Aorta (tissue), 5 donors: ENCODE measurements around the gene RNASE4. TPM values are rescaled to one million over a fixed set of nuclear protein-coding genes. Genes with fewer than 3 reads are reported as not detected.
"Not testable (repeated sequence)": the region's sequence is repeated elsewhere in the genome, so short reads cannot be mapped to it uniquely, and the experiment has no call there.

Experiments
- ATAC-seq: fragments of 200-7000 bp; cut with Tn5 transposase; one replicate; pipeline ENCODE4 v1.9.1; 2022; ENCODE audit warnings: moderate library complexity; ENCODE audit not compliant: low FRiP score
- DNase-seq, 2 donors: peaks; one replicate each; pipeline ENCODE4 v3.0.0-alpha.2; 2020
- H3K27ac ChIP-seq, 2 donors: one replicate each; pipeline ENCODE4 v1.5.1; 2013; ENCODE audit warnings: low read length in 2 of 2, mild to moderate bottlenecking in 2 of 2, moderate library complexity in 2 of 2, control low read depth in 1 of 2, inconsistent platforms in 1 of 2, low read depth in 1 of 2
- H3K27me3 ChIP-seq, 2 donors: one replicate each; pipeline ENCODE4 v1.6.1; 2013; ENCODE audit warnings: control low read depth in 1 of 2, low read length in 1 of 2, mild to moderate bottlenecking in 1 of 2, moderate library complexity in 1 of 2; ENCODE audit not compliant: insufficient read depth in 2 of 2, control insufficient read depth in 1 of 2
- H3K36me3 ChIP-seq, 2 donors: one replicate each; pipeline ENCODE4 v1.6.1; 2013; ENCODE audit warnings: control low read depth in 1 of 2, low read length in 1 of 2, mild to moderate bottlenecking in 1 of 2; ENCODE audit not compliant: insufficient read depth in 2 of 2, control insufficient read depth in 1 of 2
- H3K4me1 ChIP-seq, 2 donors: one replicate each; pipeline ENCODE4 v1.6.1; 2013; ENCODE audit warnings: low read length in 2 of 2, control low read depth in 1 of 2, mild to moderate bottlenecking in 1 of 2, moderate library complexity in 1 of 2; ENCODE audit not compliant: insufficient read depth in 2 of 2, control insufficient read depth in 1 of 2
- H3K4me3 ChIP-seq, 2 donors: one replicate each; pipeline ENCODE4 v1.5.1; 2013; ENCODE audit warnings: low read length in 2 of 2, control low read depth in 1 of 2, mild to moderate bottlenecking in 1 of 2
- H3K9me3 ChIP-seq: one replicate; pipeline ENCODE4 v1.6.1; 2013; ENCODE audit warnings: mild to moderate bottlenecking, low read length; ENCODE audit not compliant: control insufficient read depth
- WGBS, 2 donors: extraction: QIAGEN DNeasy Blood & Tissue Kit; methylation state at CpG; one replicate each; pipeline ENCODE4 v1.1.7; 2013; 5-methylcytosine and 5-hydroxymethylcytosine counted together
- intact Hi-C, 2 donors: fragments of 100-400 bp; cut with DNase I; formaldehyde crosslinking; loops; one replicate each; pipeline versions ENCODE4 v1.14.2 to v1.15.0; 2022
- long read RNA-seq, 2 donors: library from polyadenylated mRNA; unstranded; transcript quantifications; one replicate each; pipeline ENCODE4 v2.0.0, GENCODE V29; 2020 to 2021
- polyA plus RNA-seq, 2 donors: library from polyadenylated mRNA; stranded (reverse); fragments of 200-250 nt; gene quantifications; one replicate each; pipeline ENCODE4 v1.2.3, GENCODE V29; 2013
- total RNA-seq, 2 donors: library from RNA; stranded (reverse); fragmentation: NEBNext Ultra II Directional; extraction: Animal tissue kit (Norgen Biotek cat#: 25700); gene quantifications; one replicate each; pipeline ENCODE4 v1.2.1, GENCODE V29; 2021
- donor health status: healthy with polysubstance abuse.
- donor health status: Bipolar disorder and iron deficiency.
- donor health status: DM: no; HTN: no; CAD: no.
- donor health status: DM: no; HTN: no; CAD: no.
- donor health status: DM: yes; HTN: yes; CAD: no.

Gene RNASE4
- 10 to 100 TPM; 37.4 to 71.8 TPM for total RNA-seq
- 10 to 100 TPM; 39.3 to 85.1 TPM for polyA plus RNA-seq
- long read RNA-seq, donor 1, transcript RNASE4-201 (2 exons, 853 nt) = minor isoform, 7 of 204 reads
- long read RNA-seq, donor 1, transcript RNASE4-203 (2 exons, 2,520 nt) = major isoform, 191 of 204 reads
- long read RNA-seq, donor 1, partial matches to known transcripts = 0 of 204 reads
- long read RNA-seq, donor 1, other reads (novel, unspliced or antisense) = 6 of 204 reads
- long read RNA-seq, donor 2, transcript RNASE4-203 (2 exons, 2,520 nt) = major isoform, 42 of 46 reads
- long read RNA-seq, donor 2, partial matches to known transcripts = 0 of 46 reads
- long read RNA-seq, donor 2, other reads (novel, unspliced or antisense) = 0 of 46 reads

- Histone ChIP-seq H3K9me3 (no peaks in the 10 kb centered on the region), H3K36me3 (peaks cover 0 to 3% of the 10 kb centered on the region in 2 donors), H3K4me1 (peaks cover 0 to 2% of the 10 kb centered on the region in 2 donors), H3K27me3 (no peaks in the 10 kb centered on the region), H3K27ac (peak within 1 kb of the TSS; percentile 96 to 100), H3K4me3 (peak within 1 kb of the TSS; percentile 60 to 96)
- DNase-seq = peak; percentile 92 to 95
- intact Hi-C loops = loop anchor here (1.0 to 10.0 kb wide), 11 partner anchors 52 to 342 kb away; partner anchors contain the start of genes PARP2 (in 2 of the 2), PIP4P1 (in 2 of the 2), METTL17 (in 1 of the 2) and PNP (in 1 of the 2)
- WGBS, 2 donors = 0 to 1% methylated on average over 42 of the region's 42 CpGs
- ATAC-seq = peak; percentile 85
Observed at GRCh38 chr14:20683891-20684661, at the start of gene RNASE4. Gene RNASE4, plus strand, starts transcription at chr14:20684560. Its CDS starts 14,812 bp downstream, at chr14:20699372.

- Histone ChIP-seq H3K27ac (no peak within 1 kb of the TSS), H3K9me3 (no peaks in the 10 kb centered on the region), H3K4me1 (no peaks in the 10 kb centered on the region), H3K27me3 (no peaks in the 10 kb centered on the region), H3K4me3 (no peak within 1 kb of the TSS), H3K36me3 (no peaks in the 10 kb centered on the region)
- intact Hi-C loops = no loop called here
- DNase-seq (no peak), ATAC-seq (no peak)
- WGBS, 2 donors = 80 to 85% methylated on average over 2 of the region's 2 CpGs
Observed at GRCh38 chr14:20641591-20641990, 42.8 kb upstream of the RNASE4 start, which contains the start of gene OR6S1. Gene OR6S1, minus strand, starts transcription at chr14:20641691. Its CDS starts 0 bp downstream, at chr14:20641691.

GRCh38 chr14:20642182-20642581 lies 42.2 kb upstream of the RNASE4 start:
- 88 to 89% methylated on average over 7 of the region's 7 CpGs for WGBS, 2 donors
- H3K4me1 ChIP-seq = no peaks in the 10 kb centered on the region
- ATAC-seq (no peak), DNase-seq (no peak)
- H3K4me3 ChIP-seq = no peak overlapping the region
- H3K27ac ChIP-seq = no peak overlapping the region
- no peaks in the 10 kb centered on the region for H3K27me3 ChIP-seq
- H3K36me3 ChIP-seq = no peaks in the 10 kb centered on the region
- intact Hi-C loops = no loop called here
- no peaks in the 10 kb centered on the region for H3K9me3 ChIP-seq

GRCh38 chr14:20642755-20643154 lies 41.6 kb upstream of the RNASE4 start:
- 19 to 28% methylated on average over 3 of the region's 3 CpGs for WGBS, 2 donors
- ATAC-seq, intact Hi-C loops, H3K27ac ChIP-seq, H3K36me3 ChIP-seq, H3K4me1 ChIP-seq, H3K9me3 ChIP-seq, DNase-seq, H3K4me3 ChIP-seq, H3K27me3 ChIP-seq: not testable (repeated sequence)

GRCh38 chr14:20644520-20644919 lies 39.8 kb upstream of the RNASE4 start:
- no peaks in the 10 kb centered on the region for H3K9me3 ChIP-seq
- H3K36me3 ChIP-seq = no peaks in the 10 kb centered on the region
- WGBS, 2 donors = 90 to 94% methylated on average over 2 of the region's 2 CpGs
- no peak overlapping the region for H3K27ac ChIP-seq
- no peaks in the 10 kb centered on the region for H3K4me1 ChIP-seq
- ATAC-seq = no peak
- peaks cover 0 to 1% of the 10 kb centered on the region in 2 donors for H3K27me3 ChIP-seq
- no peak for DNase-seq
- H3K4me3 ChIP-seq = no peak overlapping the region
- intact Hi-C loops = no loop called here

GRCh38 chr14:20645481-20645880 lies 38.9 kb upstream of the RNASE4 start:
- Histone ChIP-seq H3K27ac (no peak overlapping the region), H3K4me1 (no peaks in the 10 kb centered on the region), H3K36me3 (no peaks in the 10 kb centered on the region), H3K9me3 (no peaks in the 10 kb centered on the region), H3K27me3 (peaks cover 0 to 1% of the 10 kb centered on the region in 2 donors), H3K4me3 (no peak overlapping the region)
- 90 to 91% methylated on average over 1 of the region's 1 CpG for WGBS, 2 donors
- DNase-seq (no peak), ATAC-seq (no peak)
- intact Hi-C loops = no loop called here

- no peak overlapping the region for H3K27ac ChIP-seq
- H3K27me3 ChIP-seq = peaks cover 0 to 6% of the 10 kb centered on the region in 2 donors
- no peak for DNase-seq
- intact Hi-C loops = no loop called here
- no peaks in the 10 kb centered on the region for H3K36me3 ChIP-seq
- no peaks in the 10 kb centered on the region for H3K4me1 ChIP-seq
- H3K9me3 ChIP-seq = peaks cover 3% of the 10 kb centered on the region
- WGBS, 2 donors = 2% methylated on average over 38 to 39 of the region's 39 CpGs
- H3K4me3 ChIP-seq = no peak overlapping the region
- ATAC-seq = no peak
Observed at GRCh38 chr14:20652996-20653975, 31.1 kb upstream of the RNASE4 start.

GRCh38 chr14:20655851-20656250 lies 28.5 kb upstream of the RNASE4 start:
- WGBS, 2 donors = 66 to 84% methylated on average over 4 of the region's 4 CpGs
- intact Hi-C loops = no loop called here
- H3K27me3 ChIP-seq = peaks cover 0 to 5% of the 10 kb centered on the region in 2 donors
- no peaks in the 10 kb centered on the region for H3K36me3 ChIP-seq
- no peak overlapping the region for H3K4me3 ChIP-seq
- ATAC-seq (no peak), DNase-seq (no peak)
- H3K27ac ChIP-seq = no peak overlapping the region
- H3K9me3 ChIP-seq = peaks cover 3% of the 10 kb centered on the region
- no peaks in the 10 kb centered on the region for H3K4me1 ChIP-seq
